SU-DHL-6 (cell line): ENCODE results near the gene TANC1.

Source experiments
- CTCF ChIP-seq: fragments of 200-600 bp; sonication (generic); IDR thresholded peaks from one replicate; pipeline ENCODE4 v1.5.1; 2017; ENCODE audit warnings: antibody characterized with exemption, mild to moderate bottlenecking, low read length, moderate library complexity; ENCODE audit not compliant: insufficient read depth, poor library complexity, severe bottlenecking
- EZH2phosphoT487 ChIP-seq: fragments of 200-600 bp; sonication (generic), shearing (Covaris generic); conservative IDR thresholded peaks from 2 replicates; pipeline ENCODE4 v1.6.1; 2018; ENCODE audit warnings: mild to moderate bottlenecking, antibody characterized with exemption, low read length, moderate library complexity, mixed read lengths

GRCh38 chr2:159251296-159252173 lies 283.1 kb downstream of the TANC1 start:
- TF ChIP-seq CTCF (no peak), EZH2phosphoT487 (no peak)
